ENCODE results near the gene PATZ1. TPM values are rescaled to one million over a fixed set of nuclear protein-coding genes. Genes with fewer than 3 reads are reported as not detected.
"Not testable (repeated sequence)": the region's sequence is repeated elsewhere in the genome, so short reads cannot be mapped to it uniquely, and the experiment has no call there.

Gene PATZ1
- total and polyA plus RNA-seq, 5 donors = 8.4 to 16.4 (median 13.6) TPM

DNA sequence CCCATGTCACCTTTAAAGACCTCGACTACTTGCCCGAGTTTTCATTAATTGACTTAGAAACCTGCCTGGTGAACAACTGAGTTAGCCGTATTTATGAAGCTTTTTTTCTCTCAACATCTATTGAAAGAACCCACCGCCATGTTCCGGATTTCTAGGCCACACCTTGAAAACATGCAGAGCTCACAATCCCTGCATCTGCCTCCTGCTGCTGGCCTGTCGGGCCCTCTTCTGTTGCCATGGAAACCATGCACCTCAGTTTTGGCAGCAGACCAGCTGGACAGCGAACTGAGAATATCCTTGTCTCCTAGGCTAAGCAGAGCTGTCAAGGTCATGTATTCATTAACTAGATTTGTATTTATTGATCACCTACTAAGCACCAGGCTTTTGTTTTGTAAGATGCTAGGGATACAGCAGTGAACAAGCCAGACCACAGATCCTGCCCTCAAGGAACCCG lies 4.3 kb upstream of the PATZ1 start:
- ATAC-seq (no peak), DNase-seq (no peak)
- H3K27me3 ChIP-seq (ENCODE audit: control insufficient read depth, insufficient read depth) = no peaks in the 10 kb centered on the region
- H3K27ac ChIP-seq (ENCODE audit: low read length) = no peak overlapping the region
- WGBS = 61% methylated on average over 8 of the region's 8 CpGs
- intact Hi-C loops (cut with DNase I) = no loop called here
- H3K4me3 ChIP-seq (ENCODE audit: low read length) = no peak overlapping the region
- no peaks in the 10 kb centered on the region for H3K4me1 ChIP-seq (ENCODE audit: control insufficient read depth, insufficient read depth, low read length)
- H3K9me3 ChIP-seq (ENCODE audit: control insufficient read depth, low read length) = no peaks in the 10 kb centered on the region

- Histone ChIP-seq H3K27ac (ENCODE audit: low read length) (no peak overlapping the region), H3K4me1 (ENCODE audit: control insufficient read depth, insufficient read depth, low read length) (no peaks in the 10 kb centered on the region), H3K27me3 (ENCODE audit: control insufficient read depth, insufficient read depth) (no peaks in the 10 kb centered on the region), H3K4me3 (ENCODE audit: low read length) (no peak overlapping the region), H3K9me3 (ENCODE audit: control insufficient read depth, low read length) (no peaks in the 10 kb centered on the region)
- intact Hi-C loops (cut with DNase I) = loop anchor here in 2 of 4 donors (5.0 to 10.0 kb wide), 2 partner anchors 47 to 285 kb away; partner anchors contain the start of gene DRG1 (in 2 of the 2)
- no peak for ATAC-seq
- DNase-seq = no peak
Measured at GRCh38 chr22:31349960-31350359, 3.8 kb upstream of the PATZ1 start.

GRCh38 chr22:31348766-31349165 lies 2.6 kb upstream of the PATZ1 start:
- no peak overlapping the region for H3K27ac ChIP-seq (ENCODE audit: low read length)

GRCh38 chr22:31348009-31348337 lies 1.8 kb upstream of the PATZ1 start:
- Histone ChIP-seq H3K27ac (ENCODE audit: low read length) (peak overlapping the region; percentile 59), H3K4me3 (ENCODE audit: low read length) (peak overlapping the region; percentile 82)
- peak in 1 of 3 donors; percentile 48 for DNase-seq
- H3K4me1 ChIP-seq (ENCODE audit: control insufficient read depth, insufficient read depth, low read length); ATAC-seq; H3K27me3 ChIP-seq (ENCODE audit: control insufficient read depth, insufficient read depth); H3K9me3 ChIP-seq (ENCODE audit: control insufficient read depth, low read length): not testable (repeated sequence)
- intact Hi-C loops (cut with DNase I) = loop anchor here in 2 of 4 donors (5.0 to 10.0 kb wide), 2 partner anchors 49 to 287 kb away; partner anchors contain the start of gene DRG1 (in 2 of the 2)
- WGBS = 72% methylated on average over 16 of the region's 16 CpGs

More at GRCh38 chr22:31348766-31349165, 2.6 kb upstream of the PATZ1 start:
- intact Hi-C loops (cut with DNase I) = loop anchor here in 2 of 4 donors (5.0 to 10.0 kb wide), 2 partner anchors 49 to 286 kb away; partner anchors contain the start of gene DRG1 (in 2 of the 2)
- DNase-seq = no peak
- no peak for ATAC-seq
- Histone ChIP-seq H3K4me1 (ENCODE audit: control insufficient read depth, insufficient read depth, low read length) (peaks cover 4% of the 10 kb centered on the region), H3K27me3 (ENCODE audit: control insufficient read depth, insufficient read depth) (no peaks in the 10 kb centered on the region), H3K4me3 (ENCODE audit: low read length) (no peak overlapping the region), H3K9me3 (ENCODE audit: control insufficient read depth, low read length) (no peaks in the 10 kb centered on the region)
- 81% methylated on average over 6 of the region's 6 CpGs for WGBS

DNA sequence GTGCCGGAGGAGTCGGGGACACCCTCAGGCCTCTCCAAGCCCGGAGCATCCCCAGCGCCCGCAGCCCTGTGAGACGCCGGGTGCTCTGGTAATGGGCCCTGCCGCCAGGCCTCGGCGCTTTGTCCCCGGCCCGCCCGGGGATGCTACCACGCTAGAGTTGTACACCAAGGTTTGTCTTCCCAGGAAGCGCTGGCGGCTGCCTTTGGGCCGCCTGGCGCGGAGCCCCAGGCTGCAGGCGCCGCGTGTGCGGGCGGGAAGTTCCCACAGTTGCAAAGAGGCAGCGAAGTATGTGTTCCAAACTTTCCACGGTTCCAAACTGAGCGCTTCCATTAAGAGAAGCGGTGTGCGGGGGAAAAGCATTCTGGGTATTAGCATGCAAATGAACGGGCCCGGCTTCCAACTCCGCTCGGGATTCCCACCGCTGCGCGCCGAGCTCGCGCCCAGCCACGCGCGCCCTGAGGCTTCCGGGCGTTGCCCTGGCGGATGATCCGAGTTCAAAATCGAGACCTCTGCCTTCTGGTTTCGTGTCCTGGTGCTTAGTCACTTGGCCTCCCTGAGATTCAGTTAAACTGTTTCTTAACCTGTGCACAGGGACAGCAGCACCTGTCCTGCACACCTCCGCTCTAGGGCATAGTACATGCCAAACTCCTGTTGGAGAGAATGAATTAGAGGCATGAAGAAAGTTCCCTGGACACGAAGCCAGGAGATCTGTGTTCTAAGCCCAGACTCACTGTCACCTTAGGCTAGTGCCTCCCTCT lies 1.3 kb upstream of the PATZ1 start:
- intact Hi-C loops (cut with DNase I) = loop anchor here in 3 of 4 donors (1.0 to 10.0 kb wide), 3 partner anchors 50 to 287 kb away; partner anchors contain the start of gene DRG1 (in 3 of the 3)
- 1% methylated on average over 50 of the region's 50 CpGs for WGBS
- Histone ChIP-seq H3K27me3 (ENCODE audit: control insufficient read depth, insufficient read depth) (no peaks in the 10 kb centered on the region), H3K9me3 (ENCODE audit: control insufficient read depth, low read length) (no peaks in the 10 kb centered on the region), H3K4me1 (ENCODE audit: control insufficient read depth, insufficient read depth, low read length) (peaks cover 5% of the 10 kb centered on the region), H3K4me3 (ENCODE audit: low read length) (peak overlapping the region; percentile 82), H3K27ac (ENCODE audit: low read length) (peak overlapping the region; percentile 59)
- ATAC-seq = peak; percentile 61 to 63
- DNase-seq = peak; percentile 76 to 90 (median 88)

- Histone ChIP-seq H3K27me3 (ENCODE audit: control insufficient read depth, insufficient read depth) (no peaks in the 10 kb centered on the region), H3K4me1 (ENCODE audit: control insufficient read depth, insufficient read depth, low read length) (peaks cover 5% of the 10 kb centered on the region), H3K27ac (ENCODE audit: low read length) (peak overlapping the region; percentile 59), H3K9me3 (ENCODE audit: control insufficient read depth, low read length) (no peaks in the 10 kb centered on the region), H3K4me3 (ENCODE audit: low read length) (peak overlapping the region; percentile 82)
- DNase-seq = peak; percentile 71 to 90 (median 88)
- under 1% methylated on average over 40 of the region's 40 CpGs for WGBS
- intact Hi-C loops (cut with DNase I) = loop anchor here in 3 of 4 donors (1.0 to 10.0 kb wide), 3 partner anchors 51 to 288 kb away; partner anchors contain the start of gene DRG1 (in 3 of the 3)
- ATAC-seq = peak; percentile 27 to 33
Measured at GRCh38 chr22:31346733-31347250, 646 bp upstream of the PATZ1 start.

- DNase-seq (peak; percentile 86 to 96 (median 95)), ATAC-seq (peak; percentile 58 to 60)
- Histone ChIP-seq H3K27ac (ENCODE audit: low read length) (peak overlapping the region; percentile 85), H3K9me3 (ENCODE audit: control insufficient read depth, low read length) (no peaks in the 10 kb centered on the region), H3K4me3 (ENCODE audit: low read length) (peak overlapping the region; percentile 82), H3K4me1 (ENCODE audit: control insufficient read depth, insufficient read depth, low read length) (peaks cover 5% of the 10 kb centered on the region), H3K27me3 (ENCODE audit: control insufficient read depth, insufficient read depth) (no peaks in the 10 kb centered on the region)
- 2% methylated on average over 125 of the region's 126 CpGs for WGBS
- intact Hi-C loops (cut with DNase I) = loop anchor here in 2 of 4 donors (5.0 to 10.0 kb wide), 2 partner anchors 52 to 289 kb away; partner anchors contain the start of gene DRG1 (in 2 of the 2)
Measured at GRCh38 chr22:31345331-31346254, 553 bp downstream of the PATZ1 start.

GRCh38 chr22:31344578-31345330 lies 1.4 kb downstream of the PATZ1 start:
- intact Hi-C loops (cut with DNase I) = loop anchor here in 2 of 4 donors (5.0 to 10.0 kb wide), 2 partner anchors 53 to 290 kb away; partner anchors contain the start of gene DRG1 (in 2 of the 2)
- Histone ChIP-seq H3K27ac (ENCODE audit: low read length) (no peak overlapping the region), H3K4me1 (ENCODE audit: control insufficient read depth, insufficient read depth, low read length) (peaks cover 5% of the 10 kb centered on the region), H3K27me3 (ENCODE audit: control insufficient read depth, insufficient read depth) (no peaks in the 10 kb centered on the region), H3K9me3 (ENCODE audit: control insufficient read depth, low read length) (no peaks in the 10 kb centered on the region), H3K4me3 (ENCODE audit: low read length) (peak overlapping the region; percentile 82)
- WGBS = 35% methylated on average over 35 of the region's 35 CpGs
- DNase-seq (peak; percentile 55 to 80 (median 76)), ATAC-seq (peak; percentile 0 to 11)

DNA sequence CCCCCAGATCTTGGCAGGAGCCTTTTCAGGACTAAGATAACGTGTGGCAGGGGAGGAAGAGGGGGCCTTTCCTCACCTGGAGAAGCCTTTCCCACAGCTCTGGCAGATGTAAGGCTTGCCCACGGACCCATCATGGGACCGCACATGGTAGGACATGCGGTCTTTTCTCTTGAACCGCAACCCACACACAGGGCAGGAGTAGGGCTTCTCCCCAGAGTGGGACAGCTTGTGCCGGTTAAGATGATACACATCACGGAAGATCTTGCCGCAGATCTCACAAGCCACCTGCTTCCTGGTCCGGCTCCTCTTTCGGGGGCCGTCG lies 1.9 kb downstream of the PATZ1 start:
- Histone ChIP-seq H3K4me1 (ENCODE audit: control insufficient read depth, insufficient read depth, low read length) (peaks cover 5% of the 10 kb centered on the region), H3K9me3 (ENCODE audit: control insufficient read depth, low read length) (no peaks in the 10 kb centered on the region), H3K27me3 (ENCODE audit: control insufficient read depth, insufficient read depth) (no peaks in the 10 kb centered on the region), H3K4me3 (ENCODE audit: low read length) (no peak overlapping the region), H3K27ac (ENCODE audit: low read length) (no peak overlapping the region)
- intact Hi-C loops (cut with DNase I) = loop anchor here in 1 of 4 donors (10.0 kb wide), 1 partner anchor 291 kb away; no protein-coding TSS in a partner anchor
- DNase-seq (no peak), ATAC-seq (no peak)
- WGBS = 68% methylated on average over 12 of the region's 12 CpGs
